Spinal cord (tissue), 10 donors: ENCODE results near the gene MAGI3. TPM values are rescaled to one million over a fixed set of nuclear protein-coding genes. Genes with fewer than 3 reads are reported as not detected.
"Not testable (repeated sequence)": the region's sequence is repeated elsewhere in the genome, so short reads cannot be mapped to it uniquely, and the experiment has no call there.

Experiments used
- DNase-seq, 6 donors: peaks; one replicate each; pipeline versions ENCODE4 v3.0.0 to v3.0.0-alpha.2; 2013 to 2015; ENCODE audit warnings: low spot score in 6 of 6, low read depth in 4 of 6
- H3K27ac ChIP-seq: one replicate; pipeline ENCODE4 v1.5.1; 2013; ENCODE audit warnings: low read depth, low read length, control low read depth
- H3K27me3 ChIP-seq: one replicate; pipeline ENCODE4 v1.6.1; 2013; ENCODE audit warnings: low read length; ENCODE audit not compliant: control insufficient read depth, insufficient read depth
- H3K36me3 ChIP-seq: one replicate; pipeline ENCODE4 v1.6.1; 2013; ENCODE audit warnings: low read length; ENCODE audit not compliant: control insufficient read depth, insufficient read depth
- H3K4me1 ChIP-seq: one replicate; pipeline ENCODE4 v1.6.1; 2013; ENCODE audit warnings: low read length; ENCODE audit not compliant: control insufficient read depth, insufficient read depth
- H3K4me3 ChIP-seq: one replicate; pipeline ENCODE4 v1.5.1; 2013; ENCODE audit warnings: low read depth, low read length, control low read depth
- H3K9me3 ChIP-seq: one replicate; pipeline ENCODE4 v1.6.1; 2013; ENCODE audit warnings: low read length; ENCODE audit not compliant: control insufficient read depth, insufficient read depth
- WGBS: methylation state at CpG from one replicate; pipeline ENCODE4 v1.1.5; 2013; ENCODE audit warnings: missing lambda C conversion rate; ENCODE audit not compliant: insufficient coverage; 5-methylcytosine and 5-hydroxymethylcytosine counted together
- polyA plus RNA-seq, 2 donors: library from polyadenylated mRNA; unstranded; fragments of 120-200 nt; gene quantifications; one replicate each; pipeline ENCODE4 v1.2.1, GENCODE V29; 2013; ENCODE audit not compliant: insufficient read length in 2 of 2
- total RNA-seq, 2 donors: library from RNA; depleted of rRNA in 1 of 2; stranded (reverse); fragments of 120-200 nt in 1 of 2; fragments of >200 nt in 1 of 2; gene quantifications; one replicate each; pipeline versions ENCODE4 v1.2.3 to v1.2.4, GENCODE V29; 2013 to 2014
- donor health status: healthy.

The MAGI3 gene
- total and polyA plus RNA-seq, 4 donors, result 24.2 to 46.0 (median 29.5) TPM

- Histone ChIP-seq H3K9me3 (no peaks in the 10 kb centered on the region), H3K27ac (no peak overlapping the region), H3K27me3 (no peaks in the 10 kb centered on the region), H3K4me1 (peaks cover 11% of the 10 kb centered on the region), H3K4me3 (no peak overlapping the region), H3K36me3 (no peaks in the 10 kb centered on the region)
- WGBS, result no CpG with 5 or more reads among the region's 1 CpG
- no peak for DNase-seq
Observed at GRCh38 chr1:113394863-113395259, 4.5 kb downstream of the MAGI3 start.

GRCh38 chr1:113396102-113396501 lies 5.8 kb downstream of the MAGI3 start:
- no peaks in the 10 kb centered on the region for H3K36me3 ChIP-seq
- H3K4me3 ChIP-seq, result no peak overlapping the region
- peaks cover 10% of the 10 kb centered on the region for H3K4me1 ChIP-seq
- no peaks in the 10 kb centered on the region for H3K27me3 ChIP-seq
- DNase-seq, result no peak
- no peaks in the 10 kb centered on the region for H3K9me3 ChIP-seq
- H3K27ac ChIP-seq, result no peak overlapping the region
- WGBS, result no CpG with 5 or more reads among the region's 2 CpGs

GRCh38 chr1:113396585-113396984 lies 6.3 kb downstream of the MAGI3 start:
- Histone ChIP-seq H3K4me1 (peaks cover 5% of the 10 kb centered on the region), H3K4me3 (no peak overlapping the region), H3K9me3 (no peaks in the 10 kb centered on the region), H3K27ac (no peak overlapping the region), H3K36me3 (no peaks in the 10 kb centered on the region), H3K27me3 (no peaks in the 10 kb centered on the region)
- WGBS, result 63% methylated on average over 1 of the region's 3 CpGs
- DNase-seq, result no peak

- Histone ChIP-seq H3K4me1 (peaks cover 6% of the 10 kb centered on the region), H3K27ac (no peak overlapping the region), H3K9me3 (no peaks in the 10 kb centered on the region), H3K36me3 (no peaks in the 10 kb centered on the region), H3K4me3 (no peak overlapping the region), H3K27me3 (no peaks in the 10 kb centered on the region)
- WGBS, result 40% methylated on average over 1 of the region's 5 CpGs
- DNase-seq, result peak in 1 of 6 donors; percentile 50
Observed at GRCh38 chr1:113399062-113399583, 8.8 kb downstream of the MAGI3 start.

- H3K27me3 ChIP-seq, result no peaks in the 10 kb centered on the region
Observed at GRCh38 chr1:113401067-113401466, 10.8 kb downstream of the MAGI3 start.

GRCh38 chr1:113401728-113402127 lies 11.4 kb downstream of the MAGI3 start:
- DNase-seq, result no peak
- Histone ChIP-seq H3K4me3 (no peak overlapping the region), H3K36me3 (no peaks in the 10 kb centered on the region), H3K27me3 (no peaks in the 10 kb centered on the region), H3K9me3 (no peaks in the 10 kb centered on the region), H3K27ac (no peak overlapping the region), H3K4me1 (peaks cover 6% of the 10 kb centered on the region)
- WGBS, result 100% methylated on average over 1 of the region's 3 CpGs

More at GRCh38 chr1:113401067-113401466, 10.8 kb downstream of the MAGI3 start:
- Histone ChIP-seq H3K36me3 (no peaks in the 10 kb centered on the region), H3K9me3 (no peaks in the 10 kb centered on the region), H3K4me3 (no peak overlapping the region), H3K4me1 (peaks cover 6% of the 10 kb centered on the region), H3K27ac (no peak overlapping the region)
- DNase-seq, result no peak
- 43% methylated on average over 1 of the region's 4 CpGs for WGBS

GRCh38 chr1:113403065-113403464 lies 12.8 kb downstream of the MAGI3 start:
- H3K4me3 ChIP-seq, result no peak overlapping the region
- H3K27ac ChIP-seq, result no peak overlapping the region
- H3K36me3 ChIP-seq, result no peaks in the 10 kb centered on the region
- peaks cover 3% of the 10 kb centered on the region for H3K4me1 ChIP-seq
- WGBS, result no CpG with 5 or more reads among the region's 1 CpG
- no peak for DNase-seq
- H3K9me3 ChIP-seq, result no peaks in the 10 kb centered on the region
- no peaks in the 10 kb centered on the region for H3K27me3 ChIP-seq

- Histone ChIP-seq H3K4me3 (no peak overlapping the region), H3K27me3 (no peaks in the 10 kb centered on the region), H3K9me3 (no peaks in the 10 kb centered on the region), H3K4me1 (peaks cover 2% of the 10 kb centered on the region), H3K36me3 (no peaks in the 10 kb centered on the region), H3K27ac (no peak overlapping the region)
- no peak for DNase-seq
- WGBS, result no CpG with 5 or more reads among the region's 2 CpGs
Observed at GRCh38 chr1:113405573-113405972, 15.3 kb downstream of the MAGI3 start.

- not testable (repeated sequence) for H3K4me1 ChIP-seq, H3K27me3 ChIP-seq, H3K4me3 ChIP-seq, H3K36me3 ChIP-seq, DNase-seq, H3K27ac ChIP-seq, H3K9me3 ChIP-seq
- WGBS, result no CpG with 5 or more reads among the region's 4 CpGs
Observed at GRCh38 chr1:113406149-113406548, 15.8 kb downstream of the MAGI3 start.

GRCh38 chr1:113409363-113409762 lies 19.0 kb downstream of the MAGI3 start:
- Histone ChIP-seq H3K4me1 (no peaks in the 10 kb centered on the region), H3K27me3 (no peaks in the 10 kb centered on the region), H3K9me3 (peaks cover 2% of the 10 kb centered on the region), H3K4me3 (no peak overlapping the region), H3K27ac (no peak overlapping the region), H3K36me3 (no peaks in the 10 kb centered on the region)
- DNase-seq, result no peak
